NCI-H345 treated with DMSO at 0.1 percent for 48 hours (cell line): Measurements from ENCODE around the gene CYB5R2.

Experiments used
- DNase-seq: peaks from one replicate; lab custom pipeline; 2025; ENCODE audit not compliant: unreplicated experiment; lab: John Stamatoyannopoulos, UW

CYB5R2 gene

GRCh38 chr11:7672960-7673723 lies at the start of gene CYB5R2:
Gene CYB5R2, minus strand, starts transcription at chr11:7673500. Its CDS starts 675 bp downstream, at chr11:7672825.
- no peak for DNase-seq

- DNase-seq = no peak
These were observed 41.5 kb upstream of the CYB5R2 start for GRCh38 chr11:7714786-7715185.

- no peak for DNase-seq
These were observed 33.1 kb upstream of the CYB5R2 start, which contains the start of gene OVCH2 for GRCh38 chr11:7706377-7706776. Gene OVCH2, minus strand, starts transcription at chr11:7706477. Its CDS starts 83 bp downstream, at chr11:7706394.

- no peak for DNase-seq
These were observed 30.4 kb upstream of the CYB5R2 start for GRCh38 chr11:7703740-7704139.

- no peak for DNase-seq
These were observed 23.1 kb upstream of the CYB5R2 start for GRCh38 chr11:7696424-7696823.

GRCh38 chr11:7694235-7694634 lies 20.9 kb upstream of the CYB5R2 start:
- DNase-seq = no peak

- no peak for DNase-seq
These were observed 19.1 kb upstream of the CYB5R2 start for GRCh38 chr11:7692426-7692825.

- DNase-seq = no peak
These were observed 18.6 kb upstream of the CYB5R2 start for GRCh38 chr11:7691759-7692350.

- DNase-seq = no peak
These were observed 17.3 kb upstream of the CYB5R2 start for GRCh38 chr11:7690648-7691047.

GRCh38 chr11:7689239-7689638 lies 15.9 kb upstream of the CYB5R2 start:
- DNase-seq = no peak

GRCh38 chr11:7688238-7688826 lies 15.0 kb upstream of the CYB5R2 start:
- peak; percentile 14 for DNase-seq

GRCh38 chr11:7687386-7687785 lies 14.1 kb upstream of the CYB5R2 start:
- no peak for DNase-seq

- no peak for DNase-seq
These were observed 13.5 kb upstream of the CYB5R2 start for GRCh38 chr11:7686761-7687160.

GRCh38 chr11:7683571-7683970 lies 10.3 kb upstream of the CYB5R2 start:
- DNase-seq = no peak

- DNase-seq = no peak
These were observed 4.5 kb upstream of the CYB5R2 start for GRCh38 chr11:7677796-7678201.

- DNase-seq = no peak
These were observed 3.8 kb upstream of the CYB5R2 start for GRCh38 chr11:7677071-7677470.

- no peak for DNase-seq
These were observed 2.3 kb upstream of the CYB5R2 start for GRCh38 chr11:7675631-7676030.

- DNase-seq = no peak
These were observed 579 bp upstream of the CYB5R2 start for GRCh38 chr11:7673724-7674434.

GRCh38 chr11:7672276-7672959 lies 882 bp downstream of the CYB5R2 start:
- no peak for DNase-seq

GRCh38 chr11:7671347-7672215 lies 1.7 kb downstream of the CYB5R2 start:
- DNase-seq = no peak
